GM12878 (cell line): Measurements from ENCODE around the gene RUSC1.

Experiments
- BACH1 ChIP-seq: fragments of 450-650 bp; IDR thresholded peaks from 2 replicates; pipeline ENCODE4 v1.6.1; 2017; ENCODE audit warnings: mild to moderate bottlenecking, borderline replicate concordance
- EZH2 ChIP-seq: IDR thresholded peaks from 2 replicates; pipeline ENCODE4 v1.6.1; 2012; ENCODE audit warnings: low read depth, mild to moderate bottlenecking, control low read depth, inconsistent platforms, low read length, borderline replicate concordance; ENCODE audit not compliant: control insufficient read depth
- MYC ChIP-seq: IDR thresholded peaks from 2 replicates; pipeline ENCODE4 v1.6.1; 2011; ENCODE audit warnings: mild to moderate bottlenecking, low read length, moderate library complexity, inconsistent platforms; ENCODE audit not compliant: insufficient read depth, insufficient replicate concordance, insufficient read length, severe bottlenecking
- NFYB ChIP-seq: IDR thresholded peaks from 2 replicates; pipeline ENCODE4 v1.6.1; 2011; ENCODE audit warnings: low read depth, mild to moderate bottlenecking, low read length, improper control_type of control experiment, moderate library complexity; ENCODE audit not compliant: insufficient read depth
- POLR2A ChIP-seq: IDR thresholded peaks from 2 replicates; pipeline ENCODE4 v1.6.1; 2011; ENCODE audit warnings: low read depth, mild to moderate bottlenecking, low read length
- YBX1 ChIP-seq: fragments of 450-650 bp; IDR thresholded peaks from 2 replicates; pipeline ENCODE4 v1.6.1; 2016; ENCODE audit warnings: antibody characterized with exemption
- TF ChIP-seq, protein P1 (sequence below), 3 experiments: IDR thresholded peaks in 2 of 3; conservative IDR thresholded peaks in 1 of 3; 2 replicates each; pipeline ENCODE4 v1.5.1; 2011; ENCODE audit warnings: low read depth in 3 of 3, low read length in 3 of 3, mild to moderate bottlenecking in 3 of 3, control low read depth in 2 of 3, moderate library complexity in 2 of 3, inconsistent platforms in 1 of 3, mixed read lengths in 1 of 3; ENCODE audit not compliant: control insufficient read depth in 2 of 3, insufficient read depth in 1 of 3; ENCODE audit errors: extremely low read depth in 1 of 3
- TF ChIP-seq, protein P2 (sequence below): IDR thresholded peaks from 2 replicates; pipeline ENCODE4 v1.6.1; 2012; ENCODE audit warnings: mild to moderate bottlenecking, low read depth, low read length
- TF ChIP-seq, protein P3 (sequence below): IDR thresholded peaks from 2 replicates; pipeline ENCODE4 v1.6.1; 2012; ENCODE audit warnings: improper control_type of control experiment, low read depth, low read length; ENCODE audit not compliant: insufficient replicate concordance

DNA sequence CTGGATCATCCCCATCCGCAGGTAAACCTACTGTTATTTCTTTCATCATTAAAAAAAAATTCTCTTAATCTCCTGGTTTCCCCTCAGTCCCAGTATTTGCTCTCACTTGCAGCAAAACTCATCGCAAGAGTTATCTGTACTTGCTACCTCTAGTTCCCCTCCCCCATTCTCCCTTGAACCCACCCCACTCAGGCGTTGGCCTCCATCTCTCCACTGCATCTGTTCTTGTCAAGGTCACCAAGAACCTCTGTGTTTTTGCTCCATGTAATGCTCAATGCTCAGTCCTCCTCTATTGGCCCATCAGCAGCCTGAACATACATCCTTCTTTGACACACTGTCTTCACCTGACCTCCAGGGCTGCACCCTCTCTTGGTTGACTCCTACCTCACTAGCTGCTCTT is 24.0 kb upstream of the RUSC1 start:
- TF ChIP-seq NFYB = no peak
- no peak for TF ChIP-seq MYC
- TF ChIP-seq YBX1 = no peak
- no peak for TF ChIP-seq BACH1
- TF ChIP-seq, protein P1, sequence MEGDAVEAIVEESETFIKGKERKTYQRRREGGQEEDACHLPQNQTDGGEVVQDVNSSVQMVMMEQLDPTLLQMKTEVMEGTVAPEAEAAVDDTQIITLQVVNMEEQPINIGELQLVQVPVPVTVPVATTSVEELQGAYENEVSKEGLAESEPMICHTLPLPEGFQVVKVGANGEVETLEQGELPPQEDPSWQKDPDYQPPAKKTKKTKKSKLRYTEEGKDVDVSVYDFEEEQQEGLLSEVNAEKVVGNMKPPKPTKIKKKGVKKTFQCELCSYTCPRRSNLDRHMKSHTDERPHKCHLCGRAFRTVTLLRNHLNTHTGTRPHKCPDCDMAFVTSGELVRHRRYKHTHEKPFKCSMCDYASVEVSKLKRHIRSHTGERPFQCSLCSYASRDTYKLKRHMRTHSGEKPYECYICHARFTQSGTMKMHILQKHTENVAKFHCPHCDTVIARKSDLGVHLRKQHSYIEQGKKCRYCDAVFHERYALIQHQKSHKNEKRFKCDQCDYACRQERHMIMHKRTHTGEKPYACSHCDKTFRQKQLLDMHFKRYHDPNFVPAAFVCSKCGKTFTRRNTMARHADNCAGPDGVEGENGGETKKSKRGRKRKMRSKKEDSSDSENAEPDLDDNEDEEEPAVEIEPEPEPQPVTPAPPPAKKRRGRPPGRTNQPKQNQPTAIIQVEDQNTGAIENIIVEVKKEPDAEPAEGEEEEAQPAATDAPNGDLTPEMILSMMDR (IDR thresholded peaks at IDR 0.05 in 2 of 3, conservative IDR thresholded peaks at IDR 0.05 in 1 of 3; ENCODE audit: control insufficient read depth in 2 of 3, extremely low read depth in 1 of 3, insufficient read depth in 1 of 3, low read depth in 3 of 3, low read length in 3 of 3) = no peak
- no peak for TF ChIP-seq POLR2A
- TF ChIP-seq EZH2 = no peak
- TF ChIP-seq, protein P2, sequence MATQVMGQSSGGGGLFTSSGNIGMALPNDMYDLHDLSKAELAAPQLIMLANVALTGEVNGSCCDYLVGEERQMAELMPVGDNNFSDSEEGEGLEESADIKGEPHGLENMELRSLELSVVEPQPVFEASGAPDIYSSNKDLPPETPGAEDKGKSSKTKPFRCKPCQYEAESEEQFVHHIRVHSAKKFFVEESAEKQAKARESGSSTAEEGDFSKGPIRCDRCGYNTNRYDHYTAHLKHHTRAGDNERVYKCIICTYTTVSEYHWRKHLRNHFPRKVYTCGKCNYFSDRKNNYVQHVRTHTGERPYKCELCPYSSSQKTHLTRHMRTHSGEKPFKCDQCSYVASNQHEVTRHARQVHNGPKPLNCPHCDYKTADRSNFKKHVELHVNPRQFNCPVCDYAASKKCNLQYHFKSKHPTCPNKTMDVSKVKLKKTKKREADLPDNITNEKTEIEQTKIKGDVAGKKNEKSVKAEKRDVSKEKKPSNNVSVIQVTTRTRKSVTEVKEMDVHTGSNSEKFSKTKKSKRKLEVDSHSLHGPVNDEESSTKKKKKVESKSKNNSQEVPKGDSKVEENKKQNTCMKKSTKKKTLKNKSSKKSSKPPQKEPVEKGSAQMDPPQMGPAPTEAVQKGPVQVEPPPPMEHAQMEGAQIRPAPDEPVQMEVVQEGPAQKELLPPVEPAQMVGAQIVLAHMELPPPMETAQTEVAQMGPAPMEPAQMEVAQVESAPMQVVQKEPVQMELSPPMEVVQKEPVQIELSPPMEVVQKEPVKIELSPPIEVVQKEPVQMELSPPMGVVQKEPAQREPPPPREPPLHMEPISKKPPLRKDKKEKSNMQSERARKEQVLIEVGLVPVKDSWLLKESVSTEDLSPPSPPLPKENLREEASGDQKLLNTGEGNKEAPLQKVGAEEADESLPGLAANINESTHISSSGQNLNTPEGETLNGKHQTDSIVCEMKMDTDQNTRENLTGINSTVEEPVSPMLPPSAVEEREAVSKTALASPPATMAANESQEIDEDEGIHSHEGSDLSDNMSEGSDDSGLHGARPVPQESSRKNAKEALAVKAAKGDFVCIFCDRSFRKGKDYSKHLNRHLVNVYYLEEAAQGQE = no peak
- TF ChIP-seq, protein P3, sequence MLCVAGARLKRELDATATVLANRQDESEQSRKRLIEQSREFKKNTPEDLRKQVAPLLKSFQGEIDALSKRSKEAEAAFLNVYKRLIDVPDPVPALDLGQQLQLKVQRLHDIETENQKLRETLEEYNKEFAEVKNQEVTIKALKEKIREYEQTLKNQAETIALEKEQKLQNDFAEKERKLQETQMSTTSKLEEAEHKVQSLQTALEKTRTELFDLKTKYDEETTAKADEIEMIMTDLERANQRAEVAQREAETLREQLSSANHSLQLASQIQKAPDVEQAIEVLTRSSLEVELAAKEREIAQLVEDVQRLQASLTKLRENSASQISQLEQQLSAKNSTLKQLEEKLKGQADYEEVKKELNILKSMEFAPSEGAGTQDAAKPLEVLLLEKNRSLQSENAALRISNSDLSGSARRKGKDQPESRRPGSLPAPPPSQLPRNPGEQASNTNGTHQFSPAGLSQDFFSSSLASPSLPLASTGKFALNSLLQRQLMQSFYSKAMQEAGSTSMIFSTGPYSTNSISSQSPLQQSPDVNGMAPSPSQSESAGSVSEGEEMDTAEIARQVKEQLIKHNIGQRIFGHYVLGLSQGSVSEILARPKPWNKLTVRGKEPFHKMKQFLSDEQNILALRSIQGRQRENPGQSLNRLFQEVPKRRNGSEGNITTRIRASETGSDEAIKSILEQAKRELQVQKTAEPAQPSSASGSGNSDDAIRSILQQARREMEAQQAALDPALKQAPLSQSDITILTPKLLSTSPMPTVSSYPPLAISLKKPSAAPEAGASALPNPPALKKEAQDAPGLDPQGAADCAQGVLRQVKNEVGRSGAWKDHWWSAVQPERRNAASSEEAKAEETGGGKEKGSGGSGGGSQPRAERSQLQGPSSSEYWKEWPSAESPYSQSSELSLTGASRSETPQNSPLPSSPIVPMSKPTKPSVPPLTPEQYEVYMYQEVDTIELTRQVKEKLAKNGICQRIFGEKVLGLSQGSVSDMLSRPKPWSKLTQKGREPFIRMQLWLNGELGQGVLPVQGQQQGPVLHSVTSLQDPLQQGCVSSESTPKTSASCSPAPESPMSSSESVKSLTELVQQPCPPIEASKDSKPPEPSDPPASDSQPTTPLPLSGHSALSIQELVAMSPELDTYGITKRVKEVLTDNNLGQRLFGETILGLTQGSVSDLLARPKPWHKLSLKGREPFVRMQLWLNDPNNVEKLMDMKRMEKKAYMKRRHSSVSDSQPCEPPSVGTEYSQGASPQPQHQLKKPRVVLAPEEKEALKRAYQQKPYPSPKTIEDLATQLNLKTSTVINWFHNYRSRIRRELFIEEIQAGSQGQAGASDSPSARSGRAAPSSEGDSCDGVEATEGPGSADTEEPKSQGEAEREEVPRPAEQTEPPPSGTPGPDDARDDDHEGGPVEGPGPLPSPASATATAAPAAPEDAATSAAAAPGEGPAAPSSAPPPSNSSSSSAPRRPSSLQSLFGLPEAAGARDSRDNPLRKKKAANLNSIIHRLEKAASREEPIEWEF = no peak
